ENCODE measurements around the gene EIPR1.

Gene EIPR1

GRCh38 chr2:3208591-3208990 is 169.0 kb downstream of the EIPR1 start:
- DNase-seq (ENCODE audit: low read depth) = no peak
- TF ChIP-seq, protein P1, sequence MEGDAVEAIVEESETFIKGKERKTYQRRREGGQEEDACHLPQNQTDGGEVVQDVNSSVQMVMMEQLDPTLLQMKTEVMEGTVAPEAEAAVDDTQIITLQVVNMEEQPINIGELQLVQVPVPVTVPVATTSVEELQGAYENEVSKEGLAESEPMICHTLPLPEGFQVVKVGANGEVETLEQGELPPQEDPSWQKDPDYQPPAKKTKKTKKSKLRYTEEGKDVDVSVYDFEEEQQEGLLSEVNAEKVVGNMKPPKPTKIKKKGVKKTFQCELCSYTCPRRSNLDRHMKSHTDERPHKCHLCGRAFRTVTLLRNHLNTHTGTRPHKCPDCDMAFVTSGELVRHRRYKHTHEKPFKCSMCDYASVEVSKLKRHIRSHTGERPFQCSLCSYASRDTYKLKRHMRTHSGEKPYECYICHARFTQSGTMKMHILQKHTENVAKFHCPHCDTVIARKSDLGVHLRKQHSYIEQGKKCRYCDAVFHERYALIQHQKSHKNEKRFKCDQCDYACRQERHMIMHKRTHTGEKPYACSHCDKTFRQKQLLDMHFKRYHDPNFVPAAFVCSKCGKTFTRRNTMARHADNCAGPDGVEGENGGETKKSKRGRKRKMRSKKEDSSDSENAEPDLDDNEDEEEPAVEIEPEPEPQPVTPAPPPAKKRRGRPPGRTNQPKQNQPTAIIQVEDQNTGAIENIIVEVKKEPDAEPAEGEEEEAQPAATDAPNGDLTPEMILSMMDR (IDR thresholded peaks at IDR 0.05; ENCODE audit: control insufficient read depth, extremely low read depth, insufficient read depth) = no peak
- H3K4me3 ChIP-seq (ENCODE audit: low read depth, low read length) = no peak overlapping the region

DNA sequence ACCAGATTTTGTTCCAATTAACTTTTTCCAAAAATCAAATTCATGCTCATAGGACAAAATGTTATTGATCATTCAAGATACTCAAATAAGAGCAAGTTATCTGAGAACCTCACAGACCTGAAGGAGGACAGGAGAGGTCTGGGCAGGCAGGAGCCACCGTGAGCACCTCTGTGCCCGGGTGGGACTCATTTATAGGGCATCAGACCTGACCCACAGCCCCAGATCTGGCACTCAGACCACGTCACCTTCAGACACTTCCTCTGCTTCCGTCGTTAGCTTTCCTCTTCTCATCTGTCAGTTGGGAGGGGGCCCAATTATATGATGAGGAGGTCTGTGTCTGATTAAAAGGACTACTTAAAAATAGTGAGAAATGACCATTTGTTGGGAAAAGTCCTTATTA is 169.4 kb downstream of the EIPR1 start:
- TF ChIP-seq, protein P1 (IDR thresholded peaks at IDR 0.05; ENCODE audit: control insufficient read depth, extremely low read depth, insufficient read depth) = no peak
- no peak overlapping the region for H3K4me3 ChIP-seq (ENCODE audit: low read depth, low read length)

DNA sequence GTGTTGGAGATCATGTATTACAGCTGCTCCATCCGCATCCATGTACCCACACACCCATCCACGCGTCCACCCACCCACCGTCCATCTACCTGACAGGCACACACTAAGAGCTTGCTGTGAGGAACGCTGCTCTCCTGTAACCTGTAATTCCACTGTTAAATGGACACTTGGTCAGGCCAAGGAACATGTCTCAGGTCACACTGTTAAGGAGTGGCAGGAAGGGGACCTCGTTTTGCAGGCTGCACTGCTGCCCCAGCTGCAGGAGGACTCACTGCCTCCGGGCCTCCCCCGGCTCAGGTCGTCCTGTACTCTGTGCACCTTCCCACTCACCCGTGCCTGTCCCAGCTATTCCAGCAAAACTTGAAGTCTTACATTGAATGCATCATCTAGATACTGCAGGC is 170.5 kb downstream of the EIPR1 start:
- H3K4me3 ChIP-seq (ENCODE audit: low read depth, low read length) = no peak overlapping the region
- TF ChIP-seq, protein P1 (IDR thresholded peaks at IDR 0.05; ENCODE audit: control insufficient read depth, extremely low read depth, insufficient read depth) = no peak
- DNase-seq (ENCODE audit: low read depth) = no peak

More for the DNA sequence above, 169.4 kb downstream of the EIPR1 start:
- no peak for DNase-seq (ENCODE audit: low read depth)

- no peak overlapping the region for H3K4me3 ChIP-seq (ENCODE audit: low read depth, low read length)
- DNase-seq (ENCODE audit: low read depth) = no peak
- TF ChIP-seq, protein P1 (IDR thresholded peaks at IDR 0.05; ENCODE audit: control insufficient read depth, extremely low read depth, insufficient read depth) = no peak
Measured at GRCh38 chr2:3205845-3206244, 171.8 kb downstream of the EIPR1 start.

DNA sequence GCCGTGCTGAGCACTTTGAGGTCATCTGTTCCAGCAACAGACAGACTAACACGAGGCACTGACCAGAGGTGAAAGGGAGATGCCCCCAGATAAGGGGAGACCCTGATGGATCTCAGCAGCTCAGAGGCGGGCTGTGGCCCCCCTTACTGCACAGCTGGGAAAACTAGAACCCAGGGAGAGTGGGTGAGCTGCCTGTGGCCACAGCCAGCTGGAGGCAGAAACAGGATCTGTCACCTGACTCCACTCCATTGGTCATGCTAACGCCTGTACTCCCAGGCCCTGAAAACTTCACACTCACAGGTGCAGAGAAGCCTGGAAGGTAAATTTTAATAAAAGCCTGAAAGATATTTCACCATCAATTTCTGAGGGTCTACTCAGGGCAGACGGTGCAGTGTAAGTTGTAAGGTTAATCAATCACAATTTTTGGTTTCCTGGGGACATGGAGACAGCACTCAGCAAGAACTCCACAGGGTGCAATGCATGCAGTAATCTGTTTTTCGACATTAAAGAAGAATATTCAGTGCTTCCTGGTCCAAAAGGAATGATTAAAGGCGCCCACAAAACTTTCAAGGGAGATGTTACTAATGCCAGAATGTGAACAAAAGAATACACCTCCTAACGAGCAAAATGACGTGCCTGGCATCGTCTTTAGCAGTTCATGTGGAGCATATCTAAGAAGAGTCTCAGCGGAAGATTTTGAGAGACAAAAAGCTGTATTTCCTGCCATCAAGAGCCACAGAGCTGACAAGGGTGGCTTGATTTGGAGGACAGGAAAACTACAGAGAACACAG is 173.4 kb downstream of the EIPR1 start:
- no peak for DNase-seq (ENCODE audit: low read depth)
- TF ChIP-seq, protein P1 (IDR thresholded peaks at IDR 0.05; ENCODE audit: control insufficient read depth, extremely low read depth, insufficient read depth) = no peak
- no peak overlapping the region for H3K4me3 ChIP-seq (ENCODE audit: low read depth, low read length)

DNA sequence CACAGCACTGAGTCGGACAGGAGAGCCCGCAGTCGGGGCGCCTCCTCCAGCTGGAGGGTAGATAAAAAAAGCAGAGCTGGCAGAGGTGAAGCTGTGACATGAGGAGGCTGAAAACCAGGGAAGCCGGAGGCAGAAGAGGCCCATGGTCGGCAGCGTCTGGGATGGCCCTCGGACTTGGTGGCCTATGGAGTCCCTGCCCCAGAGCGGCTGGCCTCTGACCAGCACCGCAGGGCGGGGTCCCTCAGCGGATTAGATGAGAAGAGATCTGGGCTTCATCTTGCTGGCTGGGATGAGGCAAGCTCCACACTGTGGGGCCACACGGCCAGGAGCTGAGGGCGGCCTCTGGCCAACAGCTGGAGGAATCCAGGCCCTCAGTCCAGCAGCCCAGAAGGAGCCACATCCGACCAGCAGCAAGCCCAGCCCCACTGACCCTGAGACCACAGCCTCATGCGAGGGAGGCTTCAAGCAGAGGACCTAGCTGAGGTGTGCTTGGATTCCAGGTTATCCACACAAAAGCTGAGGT is 174.1 kb downstream of the EIPR1 start:
- no peak for DNase-seq (ENCODE audit: low read depth)
- TF ChIP-seq, protein P1 (IDR thresholded peaks at IDR 0.05; ENCODE audit: control insufficient read depth, extremely low read depth, insufficient read depth) = no peak
- no peak overlapping the region for H3K4me3 ChIP-seq (ENCODE audit: low read depth, low read length)

All from LNCaP clone FGC (cell line).